Measurements from ENCODE around the gene PRSS3.

- TF ChIP-seq POLR2A (IDR thresholded peaks at IDR 0.05) (no peak), CTCF (IDR thresholded peaks at IDR 0.05) (no peak)
These were observed 5.5 kb downstream of the PRSS3 start for GRCh38 chr9:33800886-33801285.
